ENCODE data around the gene INSYN2B.

Gene INSYN2B

GRCh38 chr5:169933127-169933526 is 47.2 kb downstream of the INSYN2B start:
- DNase-seq (ENCODE audit: low spot score), result no peak

- no peak for DNase-seq (ENCODE audit: low spot score)
Observed at GRCh38 chr5:169923988-169924387, 56.3 kb downstream of the INSYN2B start.

DNA sequence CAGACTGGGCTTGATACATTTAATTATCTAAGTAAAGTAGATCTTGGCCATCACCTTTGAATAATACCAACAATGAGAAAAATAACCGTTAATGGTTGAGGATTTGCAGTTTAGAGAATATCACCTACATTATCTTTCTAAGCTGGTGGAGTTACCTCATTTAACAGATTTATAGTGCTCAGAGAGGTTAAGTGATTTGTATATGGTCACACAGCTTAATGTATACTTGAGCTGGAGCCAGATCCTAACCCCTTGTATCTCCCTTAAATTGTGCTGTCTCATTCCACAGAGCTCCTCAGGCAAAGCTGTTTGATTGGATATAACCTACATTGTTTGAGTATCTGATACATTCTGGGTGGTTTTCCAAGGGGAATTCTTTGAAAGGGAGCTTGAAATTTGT is 57.8 kb downstream of the INSYN2B start:
- DNase-seq (ENCODE audit: low spot score), result no peak

GRCh38 chr5:169921949-169922348 is 58.3 kb downstream of the INSYN2B start:
- no peak for DNase-seq (ENCODE audit: low spot score)

DNA sequence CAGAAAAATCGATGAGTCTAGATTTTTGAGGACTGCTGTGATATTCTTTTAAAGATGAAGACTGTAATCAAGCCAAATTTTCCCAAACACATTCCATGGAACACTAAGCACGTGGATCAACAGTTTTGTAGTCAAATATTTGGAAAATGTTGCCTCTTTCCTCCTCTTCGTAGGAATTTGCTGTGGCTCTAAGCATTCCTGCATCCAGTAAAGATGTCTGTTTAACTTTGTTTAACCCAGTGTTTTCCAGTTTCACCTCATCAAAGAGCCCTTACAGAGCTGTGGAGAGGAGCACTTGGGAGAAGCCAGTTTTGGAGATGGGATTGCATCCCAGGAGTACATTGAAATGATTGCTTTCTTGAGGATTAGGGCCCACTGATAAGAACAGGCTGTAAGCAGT is 58.9 kb downstream of the INSYN2B start:
- no peak for DNase-seq (ENCODE audit: low spot score)

GRCh38 chr5:169920474-169920873 is 59.8 kb downstream of the INSYN2B start:
- DNase-seq (ENCODE audit: low spot score), result no peak

DNA sequence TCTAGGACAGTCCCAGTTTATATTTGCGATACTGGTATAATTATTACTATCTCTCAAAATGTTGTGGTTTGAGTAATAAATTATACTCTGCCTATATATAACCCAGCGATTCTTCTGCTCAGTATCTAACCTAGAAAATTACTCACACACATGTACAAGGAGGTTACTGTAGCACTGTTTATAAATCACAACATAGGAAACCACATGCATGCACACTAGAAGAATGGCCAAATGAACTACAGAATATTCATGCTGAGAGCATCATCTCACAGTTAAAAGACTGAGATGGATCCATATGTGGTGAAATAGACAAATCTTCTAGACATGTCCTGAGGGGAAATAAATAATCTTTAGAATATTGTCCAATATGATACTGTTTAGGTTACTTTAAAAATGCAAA is 62.1 kb downstream of the INSYN2B start:
- no peak for DNase-seq (ENCODE audit: low spot score)

- DNase-seq (ENCODE audit: low spot score), result no peak
Observed at GRCh38 chr5:169917500-169917899, 62.8 kb downstream of the INSYN2B start.

GRCh38 chr5:169914766-169915165 is 65.5 kb downstream of the INSYN2B start:
- DNase-seq (ENCODE audit: low spot score), result no peak

DNA sequence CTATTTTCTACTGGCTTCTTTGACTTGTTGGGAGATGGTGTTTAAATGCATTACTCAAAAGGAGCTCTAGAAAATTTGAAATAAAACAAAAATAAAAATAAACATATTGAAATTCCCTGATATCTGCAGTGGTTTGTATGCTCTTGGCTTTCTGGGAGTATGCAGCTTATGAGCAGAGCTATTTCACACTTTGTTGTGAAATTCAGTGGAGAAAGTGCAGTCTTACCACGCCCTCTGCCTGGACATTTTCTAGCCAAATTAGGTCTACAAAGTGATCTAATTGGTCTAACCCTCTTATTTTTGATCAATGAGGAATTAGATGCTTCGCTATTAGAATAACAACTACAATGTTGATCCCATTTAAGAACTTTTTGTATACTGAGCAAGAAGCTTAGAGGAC is 66.8 kb downstream of the INSYN2B start:
- no peak for DNase-seq (ENCODE audit: low spot score)

DNA sequence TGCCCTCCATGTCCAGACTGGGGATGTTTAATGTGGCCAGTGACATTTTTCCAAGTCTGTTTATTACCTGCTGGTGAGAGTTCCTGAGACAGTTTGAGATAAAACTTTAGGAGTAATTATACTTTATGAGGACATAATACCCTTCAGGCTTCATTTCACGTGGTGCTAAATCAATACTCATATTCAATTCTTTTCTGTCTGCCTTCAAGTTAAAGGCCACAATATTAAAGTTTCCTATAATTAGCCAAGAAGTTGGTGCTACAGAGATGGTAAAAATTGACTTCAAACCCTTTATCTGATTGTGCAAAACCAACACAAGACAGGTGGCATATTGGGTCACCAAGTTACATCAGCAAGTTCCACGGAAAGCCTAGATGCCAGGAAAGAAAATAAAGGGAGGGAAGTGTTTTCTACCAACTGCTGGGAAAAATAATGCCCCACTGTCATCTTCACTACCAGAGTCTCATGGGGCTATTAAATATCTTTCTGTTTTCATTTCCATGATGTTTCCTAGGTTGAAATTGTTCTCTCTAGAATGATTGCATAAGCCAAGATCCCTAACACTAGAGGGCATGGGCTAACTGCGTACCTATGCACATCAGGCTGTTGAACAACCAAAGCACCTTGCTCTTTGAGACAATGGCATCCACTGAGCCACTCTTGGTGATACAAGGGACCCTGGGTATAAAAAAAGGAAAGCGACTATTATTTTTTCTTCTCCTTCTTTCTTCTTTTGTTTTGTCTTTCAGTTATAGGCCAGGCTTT is 68.7 kb downstream of the INSYN2B start:
- no peak for DNase-seq (ENCODE audit: low spot score)

GRCh38 chr5:169910393-169910792 is 69.9 kb downstream of the INSYN2B start:
- no peak for DNase-seq (ENCODE audit: low spot score)

- DNase-seq (ENCODE audit: low spot score), result no peak
Observed at GRCh38 chr5:169909945-169910344, 70.3 kb downstream of the INSYN2B start.

GRCh38 chr5:169908864-169909263 is 71.4 kb downstream of the INSYN2B start:
- DNase-seq (ENCODE audit: low spot score), result no peak

DNA sequence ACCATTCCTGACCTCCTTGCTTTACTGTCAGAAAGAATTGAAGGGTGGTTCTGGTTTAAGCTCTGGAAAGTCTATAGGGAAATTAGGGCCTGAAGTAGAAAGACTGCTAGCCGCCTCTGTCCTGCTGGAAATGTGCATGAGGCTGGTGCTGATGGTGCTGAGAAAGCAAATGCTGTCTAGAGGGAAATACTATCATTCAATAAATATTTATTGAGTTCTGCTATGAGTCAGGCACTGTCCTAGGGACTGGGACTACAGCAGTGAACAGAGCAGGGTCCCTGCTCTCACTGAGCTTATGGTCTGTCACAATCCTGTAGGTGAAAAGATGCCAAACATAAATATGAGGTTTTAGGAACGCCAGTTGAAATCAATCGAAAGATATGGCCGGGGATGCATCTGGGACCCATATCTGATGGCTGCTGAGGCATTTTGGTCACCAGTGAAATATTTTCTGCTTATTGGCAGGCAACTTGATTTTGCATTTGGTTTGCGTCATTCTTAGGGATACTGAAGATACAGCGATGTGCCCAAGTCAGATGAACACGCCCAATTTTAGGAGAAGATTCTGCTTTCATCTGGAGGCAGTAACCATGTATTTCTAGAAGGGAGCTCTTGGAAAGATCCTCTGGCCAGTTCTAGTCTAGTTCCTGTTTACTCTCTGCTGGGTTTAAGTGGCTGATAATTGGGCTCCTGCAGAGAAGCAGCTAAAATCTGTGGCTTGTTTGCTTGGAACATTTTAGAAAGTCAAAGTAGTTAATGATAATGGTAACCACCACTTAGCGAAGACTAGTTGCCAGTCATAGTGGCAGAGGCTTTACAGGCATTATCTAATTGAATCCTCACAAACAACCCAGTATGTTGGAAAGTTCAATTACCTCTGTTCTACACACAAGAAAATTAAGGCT is 73.3 kb downstream of the INSYN2B start:
- no peak for DNase-seq (ENCODE audit: low spot score)

DNA sequence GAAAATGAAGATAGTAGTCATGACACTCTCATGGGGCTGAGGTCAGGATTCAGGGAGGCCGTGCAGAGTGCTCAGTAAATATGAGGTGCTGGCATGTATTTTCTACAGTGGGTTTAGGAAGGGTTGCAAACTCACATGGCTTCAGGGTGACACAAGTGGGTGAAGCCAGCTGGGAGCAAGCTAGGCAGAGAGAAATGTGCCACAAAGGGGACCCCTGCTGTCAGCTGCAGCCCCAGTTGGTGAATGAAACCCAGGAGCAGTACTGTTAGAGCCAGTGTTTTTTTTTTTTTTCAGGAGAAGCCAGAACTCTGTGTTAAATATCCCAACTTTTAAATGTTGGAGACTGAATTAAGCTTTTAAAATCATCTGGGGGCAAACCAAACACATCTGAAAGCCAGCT is 75.3 kb downstream of the INSYN2B start:
- no peak for DNase-seq (ENCODE audit: low spot score)

DNA sequence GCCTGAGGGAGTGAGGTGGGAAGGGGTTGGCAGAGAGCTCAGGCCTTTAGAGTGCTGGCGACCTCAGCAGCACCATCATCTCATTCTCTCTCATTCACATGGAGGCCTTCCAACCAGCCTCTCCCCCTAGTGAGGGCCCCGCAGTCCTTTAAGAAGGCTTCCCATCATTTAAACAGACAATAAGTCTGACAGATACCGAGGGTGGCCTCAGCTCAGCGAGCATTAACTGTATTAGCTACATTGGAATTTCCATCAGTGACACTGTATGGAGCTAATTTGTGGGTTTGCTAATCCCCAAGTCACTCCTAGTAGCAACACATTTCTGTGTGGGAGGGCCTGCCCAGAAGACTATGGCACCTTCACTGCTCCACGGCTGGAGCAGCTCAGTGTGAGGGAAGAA is 75.8 kb downstream of the INSYN2B start:
- no peak for DNase-seq (ENCODE audit: low spot score)

DNA sequence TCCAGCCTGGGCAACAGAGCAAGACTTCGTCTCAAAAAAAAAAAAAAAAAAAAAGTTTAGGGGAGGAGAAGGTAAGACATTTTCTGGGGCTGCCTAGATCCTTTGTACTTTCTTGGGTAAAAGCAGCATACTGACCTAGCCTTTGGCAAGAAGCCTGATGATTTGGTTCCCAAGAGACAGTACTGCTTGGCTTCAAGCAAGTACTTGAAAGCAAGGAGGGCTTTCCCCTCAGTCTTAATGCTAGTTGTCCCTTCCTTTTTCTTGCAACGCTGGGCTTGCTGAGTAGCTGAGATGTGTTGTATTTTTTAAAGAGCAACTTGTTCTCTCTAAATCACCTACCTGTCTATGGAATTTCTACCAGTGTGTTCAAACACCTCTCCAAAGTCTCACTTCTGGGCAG is 76.2 kb downstream of the INSYN2B start:
- DNase-seq (ENCODE audit: low spot score), result no peak

- no peak for DNase-seq (ENCODE audit: low spot score)
Observed at GRCh38 chr5:169901896-169902295, 78.4 kb downstream of the INSYN2B start.

GRCh38 chr5:169897481-169897880 is 82.8 kb downstream of the INSYN2B start:
- no peak for DNase-seq (ENCODE audit: low spot score)

GRCh38 chr5:169895926-169896325 is 84.4 kb downstream of the INSYN2B start:
- no peak for DNase-seq (ENCODE audit: low spot score)

DNA sequence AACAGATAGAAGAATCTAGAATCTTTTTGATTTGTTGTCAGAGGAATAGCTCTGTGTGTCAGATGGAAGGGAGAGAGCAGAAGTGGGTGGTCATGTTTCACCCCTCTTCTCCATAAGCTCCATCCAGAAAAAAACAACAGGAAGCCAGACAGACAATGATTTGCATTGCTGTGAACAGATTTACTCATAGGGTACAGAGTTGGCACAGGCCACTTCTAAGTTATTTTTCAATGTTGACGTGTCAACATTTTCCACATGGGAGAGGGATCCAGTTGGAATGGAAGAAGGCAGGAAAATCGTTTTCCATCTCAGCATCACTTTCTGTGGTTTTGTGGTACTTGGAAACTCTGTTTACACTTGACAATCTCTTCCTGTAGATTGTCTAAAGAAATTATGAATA is 86.7 kb downstream of the INSYN2B start:
- no peak for DNase-seq (ENCODE audit: low spot score)

GRCh38 chr5:169893010-169893409 is 87.3 kb downstream of the INSYN2B start:
- no peak for DNase-seq (ENCODE audit: low spot score)
